ENCODE data around the gene SAFB2.

DNA sequence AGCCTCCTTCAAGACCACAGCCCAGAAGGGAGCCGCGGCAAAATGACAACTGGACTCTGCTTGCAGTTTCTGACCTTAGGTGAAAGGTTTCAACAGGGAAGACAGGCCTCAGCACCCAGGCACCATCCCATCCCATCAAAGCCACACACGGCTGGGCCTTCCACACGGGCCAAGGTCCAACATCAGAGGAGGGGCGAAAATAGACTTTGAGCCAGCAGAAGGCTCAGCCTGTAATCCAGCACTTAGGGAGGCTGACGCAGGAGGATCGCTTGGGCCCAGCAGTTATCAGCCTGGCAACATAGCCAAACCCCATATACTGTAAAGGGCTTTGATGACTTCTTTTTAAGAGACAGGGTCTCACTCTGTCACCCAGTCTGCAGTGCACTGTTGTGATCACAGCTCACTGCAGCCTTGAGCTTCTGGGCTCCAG lies 28.0 kb downstream of the SAFB2 start:
- TF ChIP-seq, protein P1, sequence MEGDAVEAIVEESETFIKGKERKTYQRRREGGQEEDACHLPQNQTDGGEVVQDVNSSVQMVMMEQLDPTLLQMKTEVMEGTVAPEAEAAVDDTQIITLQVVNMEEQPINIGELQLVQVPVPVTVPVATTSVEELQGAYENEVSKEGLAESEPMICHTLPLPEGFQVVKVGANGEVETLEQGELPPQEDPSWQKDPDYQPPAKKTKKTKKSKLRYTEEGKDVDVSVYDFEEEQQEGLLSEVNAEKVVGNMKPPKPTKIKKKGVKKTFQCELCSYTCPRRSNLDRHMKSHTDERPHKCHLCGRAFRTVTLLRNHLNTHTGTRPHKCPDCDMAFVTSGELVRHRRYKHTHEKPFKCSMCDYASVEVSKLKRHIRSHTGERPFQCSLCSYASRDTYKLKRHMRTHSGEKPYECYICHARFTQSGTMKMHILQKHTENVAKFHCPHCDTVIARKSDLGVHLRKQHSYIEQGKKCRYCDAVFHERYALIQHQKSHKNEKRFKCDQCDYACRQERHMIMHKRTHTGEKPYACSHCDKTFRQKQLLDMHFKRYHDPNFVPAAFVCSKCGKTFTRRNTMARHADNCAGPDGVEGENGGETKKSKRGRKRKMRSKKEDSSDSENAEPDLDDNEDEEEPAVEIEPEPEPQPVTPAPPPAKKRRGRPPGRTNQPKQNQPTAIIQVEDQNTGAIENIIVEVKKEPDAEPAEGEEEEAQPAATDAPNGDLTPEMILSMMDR (IDR thresholded peaks at IDR 0.05), result no peak
- TF ChIP-seq EZH2phosphoT487 (IDR thresholded peaks at IDR 0.05) (no peak), EZH2 (IDR thresholded peaks at IDR 0.05) (no peak)
